A549 treated with GW870086 at 1 μM for 4 hours (cell line): ENCODE measurements around the gene TTL. TPM values are rescaled to one million over a fixed set of nuclear protein-coding genes. Genes with fewer than 3 reads are reported as not detected.

ENCODE experiments used
- total RNA-seq: library from RNA; stranded (reverse); fragments of 200-300 nt; extraction: Qiagen RNA extraction; gene quantifications from 5 replicates; pipeline ENCODE4 v1.2.3, GENCODE V29; 2022; ENCODE audit warnings: low read depth

The TTL gene
- 32.3 to 40.2 TPM (median 39.1 TPM) in 5 replicates for total RNA-seq

DNA sequence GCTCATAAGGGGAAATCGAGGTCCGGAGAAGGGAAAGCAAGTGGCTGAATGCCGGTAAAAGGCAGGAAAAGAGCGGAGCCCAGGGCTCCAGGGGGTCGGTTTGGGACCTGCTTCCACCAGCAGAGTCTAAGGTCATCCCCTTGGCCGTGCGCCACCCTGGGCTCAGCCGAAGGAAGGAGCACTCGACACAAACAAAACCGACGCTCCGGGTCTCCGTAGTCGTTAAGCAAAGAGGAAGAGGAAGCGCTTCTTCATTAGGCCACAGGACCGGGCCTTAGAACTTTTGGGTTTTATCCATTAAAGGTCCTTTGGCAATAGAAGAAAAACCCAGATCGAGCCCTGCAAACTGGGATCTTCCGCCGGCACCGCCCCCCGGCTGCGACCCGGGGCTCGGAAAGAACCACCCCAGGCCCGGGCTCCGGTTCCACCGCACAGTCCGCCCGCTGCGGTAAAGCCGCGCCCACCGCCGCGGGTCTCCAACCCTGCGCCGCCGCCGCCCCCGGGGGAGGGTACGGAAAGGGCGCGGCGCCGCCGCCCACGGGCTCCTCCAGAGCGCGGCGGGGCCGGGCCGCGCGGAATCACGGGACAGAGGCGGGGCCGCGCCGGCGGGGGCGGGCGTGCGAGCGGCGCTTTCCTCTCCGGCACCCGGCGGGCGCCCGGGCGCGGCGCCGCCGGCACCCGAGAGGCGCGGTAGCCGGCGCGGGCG, at the start of gene TTL:
TTL (plus strand) TSS at position 629 of the 706 bp plus-strand sequence. CDS start 189 bp downstream, outside the sequence.

GRCh38 chr2:112433480-112433879, 48.5 kb upstream of the TTL start, which contains the start of gene RGPD8:
TSS of gene RGPD8 (minus strand) at chr2:112433645. CDS start at chr2:112433453, 192 bp downstream.

DNA sequence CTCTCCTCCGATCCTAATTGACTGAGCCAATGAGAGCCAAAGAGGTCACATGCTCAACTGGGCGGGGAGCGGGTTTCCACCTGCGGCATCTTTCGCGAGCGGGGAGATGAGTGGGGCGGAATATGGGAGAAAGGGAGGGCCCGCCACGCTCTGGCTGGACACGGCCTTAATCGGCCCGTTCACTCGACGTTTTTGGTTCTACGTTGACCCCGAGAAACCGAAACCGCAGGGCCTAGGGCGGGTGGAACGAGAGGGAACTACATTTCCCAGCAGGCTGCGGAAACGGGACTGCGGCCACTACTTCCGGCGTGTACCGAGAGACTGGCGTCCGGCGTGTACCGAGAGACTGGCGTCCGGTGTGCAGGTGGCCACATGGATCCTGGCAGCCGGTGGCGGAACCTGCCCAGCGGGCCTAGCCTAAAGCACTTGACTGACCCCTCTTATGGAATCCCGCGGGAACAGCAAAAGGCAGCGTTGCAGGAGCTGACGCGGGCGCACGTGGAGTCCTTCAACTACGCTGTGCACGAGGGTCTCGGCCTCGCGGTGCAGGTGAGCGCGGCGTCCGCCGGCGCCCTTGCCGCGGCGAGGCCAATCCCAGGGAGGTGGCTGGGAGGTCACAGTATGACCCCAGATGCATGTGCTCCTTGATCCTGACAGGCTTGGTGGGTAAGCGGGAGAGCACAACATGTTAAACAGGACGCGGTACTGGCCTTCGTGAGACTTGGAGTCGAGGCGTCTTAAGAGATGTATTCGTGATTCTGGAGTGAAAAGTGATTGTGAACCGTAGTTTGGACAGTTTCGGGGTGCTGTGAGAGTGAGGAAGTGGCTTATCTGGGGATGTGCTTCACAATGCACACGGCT, 60.4 kb downstream of the TTL start, which contains the start of gene POLR1B:
POLR1B (plus strand) TSS at position 343 of the 861 bp plus-strand sequence; CDS start at position 373, 30 bp downstream.

DNA sequence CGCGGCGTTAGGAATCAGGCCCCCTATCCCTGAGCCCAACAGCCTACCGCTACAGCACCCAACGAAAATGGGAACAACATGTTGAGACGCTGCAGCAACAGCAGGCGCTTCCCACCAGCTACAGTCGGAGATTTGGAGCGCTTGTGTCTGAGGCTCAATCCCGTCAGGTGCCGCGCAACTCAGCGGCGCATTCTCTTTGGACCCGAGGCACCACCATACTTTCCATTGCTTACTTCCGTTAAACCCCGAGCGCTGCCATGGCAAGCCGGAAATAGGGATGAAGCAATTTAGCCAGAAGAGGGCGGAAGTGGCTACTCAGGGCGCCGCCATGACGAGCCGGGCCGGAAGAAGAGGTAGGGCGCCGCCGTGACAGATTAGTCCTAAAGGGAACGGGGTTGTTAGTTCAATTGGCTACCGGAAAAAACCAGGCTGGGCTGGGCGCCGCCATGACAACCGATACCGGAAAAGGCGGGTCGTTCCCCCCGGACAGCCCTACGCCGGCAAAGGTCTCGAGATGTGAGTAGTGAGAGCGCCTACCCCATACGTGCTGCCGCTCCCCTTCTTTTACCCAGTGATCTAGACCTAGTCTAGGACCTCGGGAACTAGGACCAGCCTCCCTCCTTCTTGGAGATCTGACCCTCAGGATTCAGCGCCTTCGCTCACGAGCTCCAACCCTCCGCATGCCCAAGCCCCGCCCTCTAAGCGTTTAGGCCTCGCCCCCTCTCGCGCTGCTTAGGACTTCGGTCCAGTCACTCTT, 102.4 kb downstream of the TTL start, which contains the start of gene CHCHD5:
CHCHD5 (plus strand) TSS at position 476 of the 757 bp plus-strand sequence; CDS start at position 515, 39 bp downstream.

Other genes with a start within 250 kb of the TTL start
- 13.1 to 16.1 TPM (median 14.3 TPM) in 5 replicates for gene ZC3H8, start 227.1 kb upstream of the TTL start, total RNA-seq
- gene ZC3H6, start 206.6 kb upstream of the TTL start, total RNA-seq: 0.11 to 0.48 TPM (median 0.32 TPM) in 5 replicates
- 2.2 to 3.3 TPM (median 3.1 TPM) in 5 replicates for gene RGPD8, start 48.5 kb upstream of the TTL start, total RNA-seq
- 22.9 to 25.3 TPM (median 23.9 TPM) in 5 replicates for gene POLR1B, start 60.3 kb downstream of the TTL start, total RNA-seq
- gene CHCHD5, start 102.5 kb downstream of the TTL start, total RNA-seq: 56.0 to 74.4 TPM (median 61.1 TPM) in 5 replicates
- gene SLC20A1, start 163.8 kb downstream of the TTL start, total RNA-seq: 161 to 186 TPM (median 183 TPM) in 5 replicates
- gene NT5DC4, start 238.9 kb downstream of the TTL start, total RNA-seq: not detected in 5 replicates